K562 (cell line): Measurements from ENCODE around the gene LINGO3. TPM values are rescaled to one million over a fixed set of nuclear protein-coding genes. Genes with fewer than 3 reads are reported as not detected.

Experiments
- ATAC-seq: fragments of 200-7000 bp; cut with Tn5 transposase; 3 replicates; pipeline ENCODE4 v1.9.1; 2020; ENCODE audit warnings: moderate library complexity
- BruUV-seq: library from RNA; stranded (reverse); fragments of 400-500 nt; replicated peaks from 2 replicates; lab custom pipeline; 2021; lab: Mats Ljungman, UMichigan
- CTCF ChIA-PET: fragments of 300-600 bp; formaldehyde crosslinking; extraction: SDS; loops from one replicate; lab custom pipeline; 2021; ENCODE audit warnings: low intra/inter-chr PET ratio; lab: Yijun Ruan, JAX
- POLR2A ChIA-PET: fragments of 300-600, 350-650 bp; sonication (Branson Sonifier 250); formaldehyde crosslinking; extraction: SDS; loops from one replicate; lab custom pipeline; 2021; ENCODE audit warnings: antibody characterized with exemption, inconsistent platforms; lab: Yijun Ruan, JAX
- DNase-seq, 4 experiments: peaks; one replicate each; pipeline versions ENCODE4 v3.0.0 to v3.0.0-alpha.2; 2011 to 2018; ENCODE audit warnings: low spot score in 3 of 4, mixed read lengths in 3 of 4; ENCODE audit errors: extremely low read depth in 1 of 4
- FAIRE-seq: peaks from 2 replicates; lab custom pipeline; 2011; peaks lifted over from hg19 to GRCh38; lab: Jason Lieb, UNC
- H2AFZ ChIP-seq: 2 replicates; pipeline ENCODE4 v1.6.0; 2011; ENCODE audit warnings: low read depth, low read length, control low read depth, inconsistent platforms
- H3K27ac ChIP-seq: fragments of 200-600 bp; 3 replicates; pipeline ENCODE4 v1.8.0; 2011; ENCODE audit warnings: low read depth, mild to moderate bottlenecking, control low read depth, inconsistent platforms, low read length, moderate library complexity, mixed read lengths; ENCODE audit errors: extremely low read depth
- H3K27me3 ChIP-seq, 2 experiments: fragments of 300-600 bp in 1 of 2; 2 replicates in 1 of 2; 3 replicates in 1 of 2; pipeline versions ENCODE4 v1.6.0 to v1.8.0; 2011; ENCODE audit warnings: inconsistent platforms in 2 of 2, low read length in 2 of 2, mild to moderate bottlenecking in 1 of 2, mixed read lengths in 1 of 2, moderate library complexity in 1 of 2; ENCODE audit not compliant: control insufficient read depth in 2 of 2, insufficient read depth in 2 of 2
- H3K36me3 ChIP-seq: fragments of 300-600 bp; 3 replicates; pipeline ENCODE4 v1.8.0; 2011; ENCODE audit warnings: mild to moderate bottlenecking, low read length, inconsistent platforms; ENCODE audit not compliant: control insufficient read depth, insufficient read depth
- H3K4me1 ChIP-seq, 2 experiments: fragments of 200-600 bp in 1 of 2; replicated peaks in 1 of 2; 2 replicates in 1 of 2; 3 replicates in 1 of 2; pipeline versions ENCODE4 v1.5.1 to v1.8.0; 2011; ENCODE audit warnings: inconsistent platforms in 2 of 2, low read length in 2 of 2, mild to moderate bottlenecking in 1 of 2, mixed read lengths in 1 of 2, moderate library complexity in 1 of 2; ENCODE audit not compliant: control insufficient read depth in 2 of 2, insufficient read depth in 2 of 2
- H3K4me2 ChIP-seq: 2 replicates; pipeline ENCODE4 v1.6.1; 2011; ENCODE audit warnings: low read length, control low read depth, inconsistent platforms, mixed read lengths; ENCODE audit not compliant: insufficient read depth
- H3K4me3 ChIP-seq: fragments of 200-600 bp; sonication (generic), shearing (Covaris generic); 2 replicates; pipeline ENCODE4 v1.5.1; 2016; ENCODE audit warnings: control low read depth, inconsistent platforms
- H3K79me2 ChIP-seq: fragments of 200-600 bp; 3 replicates; pipeline ENCODE4 v1.8.0; 2011; ENCODE audit warnings: low read length, inconsistent platforms; ENCODE audit not compliant: control insufficient read depth, insufficient read depth
- H3K9ac ChIP-seq, 2 experiments: 2 replicates each; pipeline versions ENCODE4 v1.6.0 to v1.6.1; 2011; ENCODE audit warnings: low read depth in 2 of 2, low read length in 2 of 2, control low read depth in 1 of 2, inconsistent platforms in 1 of 2, mild to moderate bottlenecking in 1 of 2, mixed read lengths in 1 of 2; ENCODE audit not compliant: insufficient read depth in 1 of 2
- H3K9me1 ChIP-seq: one replicate; pipeline ENCODE4 v1.6.0; 2011; ENCODE audit warnings: inconsistent platforms, mild to moderate bottlenecking, low read length, moderate library complexity; ENCODE audit not compliant: control insufficient read depth, insufficient read depth
- H3K9me3 ChIP-seq: replicated peaks from 2 replicates; pipeline ENCODE4 v1.5.1; 2011; ENCODE audit warnings: low read depth, low read length, inconsistent platforms; ENCODE audit not compliant: control insufficient read depth, insufficient read depth
- H4K20me1 ChIP-seq: replicated peaks from 2 replicates; pipeline ENCODE4 v1.6.1; 2011; ENCODE audit warnings: low read length, inconsistent platforms, mixed read lengths; ENCODE audit not compliant: control insufficient read depth, insufficient read depth
- POLR2G ChIP-seq: fragments of 200-400 bp; formaldehyde crosslinking; IDR thresholded peaks from 2 replicates; pipeline ENCODE4 v1.6.1; 2017; ENCODE audit warnings: low read depth, mild to moderate bottlenecking, antibody characterized with exemption, low read length, moderate library complexity
- THRAP3 ChIP-seq: fragments of 450-650 bp; IDR thresholded peaks from 2 replicates; pipeline ENCODE4 v1.6.1; 2016; ENCODE audit warnings: mild to moderate bottlenecking, inconsistent platforms, borderline replicate concordance
- WGBS: fragments of 100-300 bp; shearing (Covaris generic); methylation state at CpG from one replicate; pipeline ENCODE4 v1.1.6; 2016; ENCODE audit warnings: low coverage, mixed read lengths; ENCODE audit not compliant: insufficient coverage; ENCODE audit errors: missing lambda C conversion rate; 5-methylcytosine and 5-hydroxymethylcytosine counted together
- in situ Hi-C: fragments of 300-500 bp; cut with MboI; formaldehyde crosslinking; loops from 4 replicates; pipeline ENCODE4 v1.15.0; 2018; ENCODE audit warnings: inconsistent platforms, mixed read lengths
- intact Hi-C: fragments of 100-400 bp; cut with micrococcal nuclease; formaldehyde crosslinking; loops from 2 replicates; pipeline ENCODE4 v1.14.2; 2022
- polyA plus RNA-seq, 8 experiments: library from polyadenylated mRNA; depleted of rRNA in 4 of 8; stranded (reverse) in 5 of 8; unstranded in 3 of 8; fragments of >200 nt; fragmentation: Nextera tagmentation in 2 of 8; fragmentation: Illumina TruSeq in 1 of 8; extraction: Ambion mirVana in 2 of 8; extraction: Trizol in 1 of 8; gene quantifications; 2 replicates each; pipeline versions ENCODE4 v1.2.1 to v1.2.3, GENCODE V29; 2011 to 2014; ENCODE audit warnings: inconsistent platforms in 1 of 8, missing spikeins in 1 of 8
- total RNA-seq, 7 experiments: library from RNA; depleted of rRNA in 6 of 7; stranded (reverse); fragments of >200 nt in 6 of 7; fragmentation: Illumina TruSeq in 2 of 7; extraction: Trizol in 2 of 7; gene quantifications; 2 replicates each; pipeline versions ENCODE4 v1.2.1 to v1.2.3, GENCODE V29; 2011 to 2021; ENCODE audit warnings: low replicate concordance in 1 of 7
- TF ChIP-seq, protein P1 (sequence below): fragments of 250-450 bp; sonication (Bioruptor Pico); IDR thresholded peaks from 2 replicates; pipeline ENCODE4 v1.8.0; 2021; ENCODE audit warnings: moderate library complexity, mild to moderate bottlenecking, inconsistent platforms

Gene LINGO3
- total and polyA plus RNA-seq, 9 of the 15 experiments (the other 6 are each of a cell fraction or from before 2014, with no cell fraction given) = 0.03 to 0.05 (median 0.03) TPM; not detected in 6

GRCh38 chr19:2332341-2333026 lies 24.5 kb upstream of the LINGO3 start:
- Histone ChIP-seq H4K20me1 (no peaks in the 10 kb centered on the region), H3K9ac (peak overlapping the region in 1 of 2 experiments; percentile 28; a peak in 2 of 4 replicates), H3K4me1 (peaks cover 26 to 71% of the 10 kb centered on the region in 2 experiments; a peak in 4 of 5 replicates), H2AFZ (no peak overlapping the region), H3K4me3 (no peak overlapping the region), H3K79me2 (peaks cover 88% of the 10 kb centered on the region), H3K9me1 (no peaks in the 10 kb centered on the region), H3K9me3 (peaks cover 2% of the 10 kb centered on the region), H3K27me3 (no peaks in the 10 kb centered on the region), H3K27ac (no peak overlapping the region), H3K4me2 (no peak overlapping the region), H3K36me3 (peaks cover 24% of the 10 kb centered on the region; the same call in 2 of the 3 replicates)
- FAIRE-seq (no peak), ATAC-seq (no peak), DNase-seq (no peak)
- in situ Hi-C loops (no loop called here), intact Hi-C loops (no loop called here)
- CTCF ChIA-PET = no interaction called here
- no TSS peak for BruUV-seq
- 96% methylated on average over 13 of the region's 17 CpGs for WGBS
- POLR2A ChIA-PET = interaction anchor here (0.7 to 1.2 kb wide), 2 partner anchors 13 to 1258 kb away, joined by 3 read pairs; no protein-coding TSS in a partner anchor
- TF ChIP-seq THRAP3 = no peak
- peak; percentile 44 for TF ChIP-seq POLR2G

DNA sequence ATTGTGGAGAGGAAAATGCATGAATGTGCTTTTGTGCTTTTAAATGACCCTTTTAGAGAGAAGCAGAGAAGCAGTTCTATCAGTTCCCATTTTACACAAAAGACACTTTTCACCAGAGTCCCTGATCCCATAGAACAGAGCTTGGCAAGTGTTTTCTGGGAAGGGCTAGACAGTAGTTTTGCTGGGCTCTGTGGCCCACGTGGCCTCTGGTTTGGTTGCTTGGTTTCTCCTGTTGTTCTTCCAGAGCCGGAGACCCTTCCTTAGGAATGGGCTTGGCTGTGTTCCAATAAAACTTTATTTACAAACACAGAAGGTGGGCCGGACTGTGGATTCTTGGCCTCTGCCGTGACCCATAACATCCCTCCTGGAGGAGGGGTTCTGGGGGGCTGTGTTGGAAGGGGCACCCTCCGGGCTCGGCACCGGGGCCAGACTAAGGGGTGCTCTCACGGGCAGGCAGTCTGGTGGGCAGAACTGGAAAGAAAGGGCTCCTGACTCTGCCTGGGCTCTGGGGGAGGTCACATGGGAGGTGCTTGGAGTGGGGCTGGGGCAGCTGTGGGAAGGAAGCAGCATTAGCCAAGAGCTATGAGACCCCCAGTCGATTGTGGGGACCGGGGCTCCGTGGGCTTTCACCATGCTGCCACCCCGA lies 23.8 kb upstream of the LINGO3 start:
- BruUV-seq = no TSS peak
- WGBS = 83% methylated on average over 9 of the region's 12 CpGs
- Histone ChIP-seq H3K4me1 (peaks cover 28 to 71% of the 10 kb centered on the region in 2 experiments; a peak in 4 of 5 replicates), H3K9ac (peak overlapping the region; percentile 25 to 28; a peak in 2 of 4 replicates), H3K79me2 (peaks cover 89% of the 10 kb centered on the region), H3K36me3 (peaks cover 30% of the 10 kb centered on the region), H2AFZ (no peak overlapping the region), H3K9me3 (peaks cover 2% of the 10 kb centered on the region), H3K4me2 (no peak overlapping the region), H3K4me3 (no peak overlapping the region), H3K27me3 (no peaks in the 10 kb centered on the region), H4K20me1 (no peaks in the 10 kb centered on the region), H3K9me1 (no peaks in the 10 kb centered on the region), H3K27ac (no peak overlapping the region; the same call in 2 of the 3 replicates)
- FAIRE-seq = peak; percentile 15
- no peak for DNase-seq
- intact Hi-C loops (no loop called here), in situ Hi-C loops (no loop called here)
- no peak for ATAC-seq
- POLR2A ChIA-PET = interaction anchor here (0.7 to 1.2 kb wide), 5 partner anchors 14 to 1257 kb away, joined by 3 read pairs; no protein-coding TSS in a partner anchor
- CTCF ChIA-PET = interaction anchor here (0.6 kb wide), 1 partner anchor 12 kb away, joined by 4 read pairs; no protein-coding TSS in a partner anchor
- TF ChIP-seq, protein P1, sequence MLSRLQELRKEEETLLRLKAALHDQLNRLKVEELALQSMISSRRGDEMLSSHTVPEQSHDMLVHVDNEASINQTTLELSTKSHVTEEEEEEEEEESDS = no peak
